ENCODE measurements around the gene KRTAP20-2. TPM values are rescaled to one million over a fixed set of nuclear protein-coding genes. Genes with fewer than 3 reads are reported as not detected.

The KRTAP20-2 gene
- total RNA-seq, 2 donors from 2014 or later: not detected

Other genes with a start within 250 kb of the KRTAP20-2 start
- not detected for gene KRTAP13-1, start 239.2 kb upstream of the KRTAP20-2 start, total RNA-seq
- gene KRTAP13-3, start 209.3 kb upstream of the KRTAP20-2 start, total RNA-seq: not detected
- not detected for gene KRTAP13-4, start 205.0 kb upstream of the KRTAP20-2 start, total RNA-seq
- gene KRTAP15-1, start 194.9 kb upstream of the KRTAP20-2 start, total RNA-seq: not detected
- gene KRTAP19-1, start 154.8 kb upstream of the KRTAP20-2 start, total RNA-seq: not detected
- not detected for gene KRTAP19-2, start 147.8 kb upstream of the KRTAP20-2 start, total RNA-seq
- not detected for gene KRTAP19-3, start 143.2 kb upstream of the KRTAP20-2 start, total RNA-seq
- gene KRTAP19-4, start 138.0 kb upstream of the KRTAP20-2 start, total RNA-seq: not detected
- not detected for gene KRTAP19-5, start 133.1 kb upstream of the KRTAP20-2 start, total RNA-seq
- gene KRTAP19-6, start 93.3 kb upstream of the KRTAP20-2 start, total RNA-seq: not detected
- not detected for gene KRTAP19-7, start 73.9 kb upstream of the KRTAP20-2 start, total RNA-seq
- not detected for gene KRTAP22-2, start 44.8 kb upstream of the KRTAP20-2 start, total RNA-seq
- gene KRTAP6-3, start 42.8 kb upstream of the KRTAP20-2 start, total RNA-seq: not detected
- gene KRTAP6-2, start 36.3 kb upstream of the KRTAP20-2 start, total RNA-seq: not detected
- gene KRTAP22-1, start 34.1 kb upstream of the KRTAP20-2 start, total RNA-seq: not detected
- not detected for gene KRTAP6-1, start 21.3 kb upstream of the KRTAP20-2 start, total RNA-seq
- not detected for gene KRTAP20-1, start 18.8 kb upstream of the KRTAP20-2 start, total RNA-seq
- not detected for gene KRTAP20-4, start 14.6 kb upstream of the KRTAP20-2 start, total RNA-seq
- gene KRTAP20-3, start 7.7 kb downstream of the KRTAP20-2 start, total RNA-seq: not detected
- not detected for gene KRTAP21-3, start 83.6 kb downstream of the KRTAP20-2 start, total RNA-seq
- not detected for gene KRTAP21-2, start 112.1 kb downstream of the KRTAP20-2 start, total RNA-seq
- gene KRTAP21-1, start 120.2 kb downstream of the KRTAP20-2 start, total RNA-seq: not detected
- not detected for gene KRTAP8-1, start 178.1 kb downstream of the KRTAP20-2 start, total RNA-seq
- gene KRTAP7-1, start 194.6 kb downstream of the KRTAP20-2 start, total RNA-seq: not detected
- not detected for gene KRTAP11-1, start 246.4 kb downstream of the KRTAP20-2 start, total RNA-seq

All from natural killer cell treated with Interleukin-12 subunit alpha and Interleukin-12 subunit beta and Interleukin-15 and Interleukin-18, amount 100 ng/mL, for 72 hours (primary cell).